ENCODE measurements around the gene COL26A1. TPM values are rescaled to one million over a fixed set of nuclear protein-coding genes. Genes with fewer than 3 reads are reported as not detected.

The COL26A1 gene
- polyA plus RNA-seq, 1 donor from 2014 or later: 36.6 TPM

- H3K9me3 ChIP-seq (ENCODE audit: low read length): no peaks in the 10 kb centered on the region
- H3F3A ChIP-seq (ENCODE audit: insufficient read depth, low read length, poor library complexity, severe bottlenecking): no peaks in the 10 kb centered on the region
- H3K4me3 ChIP-seq (ENCODE audit: low read length): no peak overlapping the region
- TF ChIP-seq CTCF (IDR thresholded peaks at IDR 0.05; ENCODE audit: poor library complexity, severe bottlenecking): no peak
- no peak for TF ChIP-seq POLR2AphosphoS5 (IDR thresholded peaks at IDR 0.05)
- no peak for TF ChIP-seq EZH2 (IDR thresholded peaks at IDR 0.05; ENCODE audit: borderline replicate concordance, insufficient read depth, low read length, poor library complexity, severe bottlenecking)
- no peak for TF ChIP-seq RAD21 (conservative IDR thresholded peaks at IDR 0.05)
- TF ChIP-seq TAF1 (IDR thresholded peaks at IDR 0.05; ENCODE audit: low read depth): no peak
- no peak for TF ChIP-seq EP300 (conservative IDR thresholded peaks at IDR 0.05; ENCODE audit: poor library complexity, severe bottlenecking)
- TF ChIP-seq SMC3 (conservative IDR thresholded peaks at IDR 0.05; ENCODE audit: poor library complexity): no peak
- TF ChIP-seq REST (IDR thresholded peaks at IDR 0.05; ENCODE audit: borderline replicate concordance): no peak
- no peak for TF ChIP-seq MXI1 (conservative IDR thresholded peaks at IDR 0.05; ENCODE audit: poor library complexity, severe bottlenecking)
- no peaks in the 10 kb centered on the region for H3K36me3 ChIP-seq (ENCODE audit: insufficient read depth, low read length)
- H3K79me2 ChIP-seq (replicated peaks; ENCODE audit: insufficient read depth, low read length): no peaks in the 10 kb centered on the region
- H3K9ac ChIP-seq (ENCODE audit: low read length): no peak overlapping the region
- H3K27me3 ChIP-seq (ENCODE audit: insufficient read depth, low read depth, low read length): no peaks in the 10 kb centered on the region
- H3K9me2 ChIP-seq (ENCODE audit: insufficient read depth, low read length): no peaks in the 10 kb centered on the region
- no peak overlapping the region for H3K27ac ChIP-seq (ENCODE audit: low read length)
- H2AFZ ChIP-seq (ENCODE audit: low read depth, low read length): no peak overlapping the region
- H3K4me2 ChIP-seq (ENCODE audit: low read length): no peak overlapping the region
- H4K20me1 ChIP-seq (ENCODE audit: insufficient read depth): no peaks in the 10 kb centered on the region
These were observed 65.6 kb downstream of the COL26A1 start for GRCh38 chr7:101428093-101428866.

- H3K36me3 ChIP-seq (ENCODE audit: insufficient read depth, low read length): no peaks in the 10 kb centered on the region
- no peak overlapping the region for H3K4me3 ChIP-seq (ENCODE audit: low read length)
- no peak overlapping the region for H2AFZ ChIP-seq (ENCODE audit: low read depth, low read length)
- H4K20me1 ChIP-seq (ENCODE audit: insufficient read depth): no peaks in the 10 kb centered on the region
- H3K27me3 ChIP-seq (ENCODE audit: insufficient read depth, low read depth, low read length): no peaks in the 10 kb centered on the region
- H3K9me2 ChIP-seq (ENCODE audit: insufficient read depth, low read length): no peaks in the 10 kb centered on the region
- H3K27ac ChIP-seq (ENCODE audit: low read length): no peak overlapping the region
- H3K9ac ChIP-seq (ENCODE audit: low read length): no peak overlapping the region
- H3F3A ChIP-seq (ENCODE audit: insufficient read depth, low read length, poor library complexity, severe bottlenecking): no peaks in the 10 kb centered on the region
- no peaks in the 10 kb centered on the region for H3K9me3 ChIP-seq (ENCODE audit: low read length)
- TF ChIP-seq CTCF (IDR thresholded peaks at IDR 0.05; ENCODE audit: poor library complexity, severe bottlenecking): no peak
- TF ChIP-seq EP300 (conservative IDR thresholded peaks at IDR 0.05; ENCODE audit: poor library complexity, severe bottlenecking): no peak
- TF ChIP-seq POLR2AphosphoS5 (IDR thresholded peaks at IDR 0.05): no peak
- TF ChIP-seq RAD21 (conservative IDR thresholded peaks at IDR 0.05): no peak
- no peak for TF ChIP-seq TAF1 (IDR thresholded peaks at IDR 0.05; ENCODE audit: low read depth)
- TF ChIP-seq REST (IDR thresholded peaks at IDR 0.05; ENCODE audit: borderline replicate concordance): no peak
- TF ChIP-seq EZH2 (IDR thresholded peaks at IDR 0.05; ENCODE audit: borderline replicate concordance, insufficient read depth, low read length, poor library complexity, severe bottlenecking): no peak
- no peak for TF ChIP-seq MXI1 (conservative IDR thresholded peaks at IDR 0.05; ENCODE audit: poor library complexity, severe bottlenecking)
- TF ChIP-seq SMC3 (conservative IDR thresholded peaks at IDR 0.05; ENCODE audit: poor library complexity): no peak
- H3K79me2 ChIP-seq (replicated peaks; ENCODE audit: insufficient read depth, low read length): no peaks in the 10 kb centered on the region
- no peak overlapping the region for H3K4me2 ChIP-seq (ENCODE audit: low read length)
These were observed 69.6 kb downstream of the COL26A1 start for GRCh38 chr7:101432316-101432715.

Measured in neural cell (in vitro differentiated cells).